Measurements from ENCODE around the gene EPHA3.

The EPHA3 gene

DNA sequence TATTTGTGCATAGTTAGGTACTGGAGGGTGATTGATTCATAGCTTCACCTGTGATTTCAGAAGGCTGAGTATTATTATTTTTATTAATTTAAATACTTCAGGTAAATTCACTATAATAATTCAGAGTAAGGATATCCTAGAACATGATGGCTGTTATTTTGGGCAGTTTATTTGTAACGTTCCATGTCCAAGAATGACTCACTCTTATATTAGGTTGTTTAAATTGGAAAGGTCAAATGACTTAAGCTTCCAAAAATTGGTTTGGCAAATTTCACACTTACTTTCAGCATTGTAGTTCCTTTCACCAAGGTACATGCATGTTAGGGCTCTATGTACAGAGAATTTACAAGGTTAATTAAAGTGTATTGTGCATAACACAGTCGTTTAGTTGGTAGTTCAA lies 120.2 kb downstream of the EPHA3 start:
- DNase-seq (ENCODE audit: low read depth) = no peak

DNA sequence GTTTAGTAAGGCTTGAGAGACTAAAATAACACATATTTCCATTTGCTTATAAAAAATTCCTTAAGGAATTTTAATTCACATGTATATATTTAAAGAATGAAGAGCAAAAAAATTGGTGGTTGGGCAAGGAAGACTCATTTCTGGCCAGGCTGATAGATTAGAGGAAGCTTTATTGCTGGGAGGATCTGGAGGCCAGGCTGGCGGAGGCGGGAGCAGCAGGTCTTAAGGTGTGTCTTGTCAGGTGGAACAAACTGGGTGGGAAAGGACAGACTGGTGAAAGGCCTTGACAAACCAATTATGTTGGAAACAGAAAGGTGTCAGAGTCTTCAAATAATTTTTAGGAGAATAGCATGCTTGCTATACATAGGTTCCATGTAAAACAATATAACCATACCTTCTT lies 124.7 kb downstream of the EPHA3 start:
- DNase-seq (ENCODE audit: low read depth) = no peak

DNA sequence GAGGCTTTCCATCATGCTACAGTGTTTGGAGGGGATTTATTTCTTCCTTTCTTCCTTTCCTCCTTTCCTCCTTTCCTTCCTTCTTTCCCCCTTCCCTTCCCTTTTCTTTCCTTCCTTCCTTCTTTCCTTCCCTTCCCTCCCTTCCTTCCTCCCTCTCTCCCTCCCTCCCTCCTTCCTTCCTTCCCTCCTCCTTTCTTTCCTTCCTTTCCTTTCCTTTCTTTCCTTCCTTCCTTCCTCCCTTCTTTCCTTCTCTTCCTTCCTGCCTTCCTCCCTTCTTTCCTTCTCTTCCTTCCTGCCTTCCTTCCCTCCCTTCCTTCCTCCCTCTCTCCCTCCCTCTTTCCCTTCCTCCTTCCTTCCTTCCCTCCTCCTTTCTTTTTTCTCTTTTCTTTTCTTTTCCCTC lies 127.2 kb downstream of the EPHA3 start:
- no peak for DNase-seq (ENCODE audit: low read depth)

DNA sequence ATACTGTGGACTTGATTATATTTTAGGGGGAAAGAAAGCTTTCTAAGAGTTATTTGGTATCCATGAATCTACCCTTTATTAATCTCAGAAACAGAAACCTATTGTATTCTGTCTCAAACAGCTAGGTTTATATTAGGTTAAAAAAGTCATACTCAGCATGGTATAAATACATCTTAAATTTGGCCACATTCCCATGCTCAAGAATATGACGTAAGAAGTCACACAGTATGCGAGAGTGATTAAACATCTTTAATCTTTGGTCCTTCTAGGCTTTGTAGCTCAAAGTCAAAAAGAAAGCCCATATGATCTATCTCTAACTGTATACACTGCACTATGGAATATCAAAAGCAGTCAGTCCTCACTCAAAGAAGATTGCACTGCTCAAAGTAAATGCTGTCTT lies 131.4 kb downstream of the EPHA3 start:
- DNase-seq (ENCODE audit: low read depth) = no peak

DNA sequence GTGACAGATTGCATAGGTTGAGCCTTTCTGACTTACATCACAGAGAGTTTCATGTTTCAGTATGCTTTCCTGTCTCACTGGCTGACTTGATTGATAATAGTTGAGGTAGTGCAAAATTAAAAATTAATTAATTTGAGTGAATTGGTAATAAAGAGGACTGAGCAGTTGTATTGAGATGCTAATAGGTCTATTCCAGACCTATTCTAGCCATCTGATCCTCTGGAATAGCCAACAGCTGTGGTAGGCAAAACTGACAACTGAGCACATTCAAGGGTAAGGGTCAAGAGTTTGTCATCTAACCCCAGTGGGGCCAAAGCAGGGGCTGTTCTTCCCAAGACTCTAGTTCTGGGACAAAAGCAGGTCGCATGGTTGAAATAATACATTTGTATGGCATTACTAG lies 132.4 kb downstream of the EPHA3 start:
- DNase-seq (ENCODE audit: low read depth) = no peak

DNA sequence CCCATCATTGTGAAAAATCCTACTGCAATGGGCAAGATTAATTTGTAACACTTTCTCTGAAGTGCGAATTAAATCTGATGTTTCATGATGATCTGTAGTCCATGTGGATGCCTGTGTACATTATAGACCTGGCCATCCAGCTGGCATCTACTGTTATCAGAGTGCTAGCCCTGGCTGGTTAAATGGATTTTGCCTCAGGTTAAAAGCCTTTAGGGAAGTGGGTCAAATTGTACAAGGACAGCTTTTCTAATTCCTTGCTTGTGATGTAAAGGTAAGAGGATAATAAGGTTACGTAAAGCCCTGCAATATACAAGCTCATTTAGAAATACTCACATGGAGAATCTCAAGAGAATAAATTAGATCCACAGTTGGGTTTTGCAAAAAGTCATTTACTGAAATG lies 138.2 kb downstream of the EPHA3 start:
- DNase-seq (ENCODE audit: low read depth) = no peak

DNA sequence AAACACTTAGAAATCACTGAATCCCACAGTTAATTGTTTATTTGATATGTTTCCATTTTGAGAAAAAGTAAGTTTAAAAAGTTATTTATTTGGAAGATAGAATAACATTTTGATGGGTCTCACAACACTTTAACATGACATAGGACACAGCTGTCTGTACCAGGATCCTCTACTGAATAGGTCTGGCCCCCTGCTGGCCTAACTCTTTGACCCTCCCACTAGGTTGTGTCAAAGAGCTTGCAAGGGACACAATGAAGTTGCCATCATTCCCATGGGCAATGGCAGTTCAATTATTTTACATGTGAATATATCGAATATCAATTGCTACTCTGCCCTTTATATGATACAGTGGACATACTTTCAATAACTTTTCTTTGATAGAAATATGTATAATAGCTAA lies 138.9 kb downstream of the EPHA3 start:
- DNase-seq (ENCODE audit: low read depth) = no peak

DNA sequence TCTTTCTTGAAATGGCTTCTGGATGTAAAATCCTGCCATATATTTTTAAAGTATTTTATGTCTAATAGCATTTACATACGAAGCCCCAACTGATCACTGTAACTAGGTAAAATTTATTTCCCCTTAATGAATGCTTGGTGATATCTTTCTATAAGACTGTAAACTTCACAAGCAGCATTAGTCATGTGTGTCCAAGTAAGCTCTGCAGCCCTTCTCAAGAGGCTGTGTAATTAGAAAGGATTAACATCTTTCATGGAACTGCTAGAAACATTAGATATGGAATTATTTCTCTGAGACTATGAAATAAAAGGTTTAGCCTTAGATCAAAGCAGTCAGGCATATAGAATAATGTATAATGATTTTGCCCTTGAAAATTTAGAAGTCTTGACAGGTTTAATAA lies 143.3 kb downstream of the EPHA3 start:
- no peak for DNase-seq (ENCODE audit: low read depth)

DNA sequence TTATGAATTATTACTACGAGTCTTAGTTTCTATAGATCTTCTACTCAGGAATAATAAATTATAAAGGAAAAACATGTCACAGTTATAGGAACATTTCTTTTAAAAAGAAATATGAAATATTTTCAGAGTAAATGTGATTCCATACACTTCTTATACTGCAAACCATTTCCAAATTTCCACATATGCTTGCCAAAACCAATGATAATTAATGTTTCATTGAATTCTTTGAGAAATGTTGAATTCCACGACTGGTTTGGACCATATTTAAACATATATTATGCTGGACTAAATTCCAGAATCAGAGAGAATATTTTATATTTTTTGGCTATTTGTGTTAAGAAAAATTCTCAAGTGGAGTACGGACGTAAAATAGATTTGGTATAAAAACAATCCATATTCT lies 144.6 kb downstream of the EPHA3 start:
- no peak for DNase-seq (ENCODE audit: low read depth)

DNA sequence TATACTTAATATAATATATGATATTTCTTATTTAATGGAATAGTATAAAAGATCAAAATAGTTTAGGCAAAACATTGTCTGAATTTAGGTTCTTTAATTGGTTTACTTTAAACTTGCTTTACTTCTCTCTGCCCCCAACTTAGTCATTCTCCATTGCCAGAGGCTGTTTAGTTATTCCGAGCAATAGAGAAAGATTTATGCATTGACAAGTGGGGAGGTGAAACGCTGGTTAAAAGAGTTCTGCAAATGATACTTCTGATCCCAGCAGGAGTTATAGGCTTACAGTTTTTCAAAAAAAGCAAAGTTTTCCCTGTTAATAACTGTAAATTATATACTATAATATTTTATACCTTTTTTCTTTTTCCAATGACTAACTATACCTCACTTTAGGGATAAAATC lies 145.4 kb downstream of the EPHA3 start:
- no peak for DNase-seq (ENCODE audit: low read depth)

DNA sequence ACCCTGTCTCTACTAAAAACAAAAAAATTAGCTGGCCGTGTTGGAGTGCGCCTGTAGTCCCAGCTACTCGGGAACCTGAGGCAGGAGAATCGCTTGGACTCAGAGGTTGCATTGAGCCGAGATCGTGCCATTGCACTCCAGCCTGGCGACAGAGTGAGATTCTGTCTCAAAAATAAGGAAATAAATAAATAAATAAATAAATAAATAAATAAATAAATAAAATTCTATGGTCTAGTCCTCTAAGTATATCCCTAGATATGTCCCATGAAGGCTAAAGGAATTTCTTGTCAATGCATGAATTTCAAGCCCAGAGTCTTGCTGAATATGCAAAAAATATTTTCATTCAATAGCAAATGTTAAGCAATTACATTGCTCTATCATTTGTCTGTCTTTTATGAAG lies 149.0 kb downstream of the EPHA3 start:
- no peak for DNase-seq (ENCODE audit: low read depth)

DNA sequence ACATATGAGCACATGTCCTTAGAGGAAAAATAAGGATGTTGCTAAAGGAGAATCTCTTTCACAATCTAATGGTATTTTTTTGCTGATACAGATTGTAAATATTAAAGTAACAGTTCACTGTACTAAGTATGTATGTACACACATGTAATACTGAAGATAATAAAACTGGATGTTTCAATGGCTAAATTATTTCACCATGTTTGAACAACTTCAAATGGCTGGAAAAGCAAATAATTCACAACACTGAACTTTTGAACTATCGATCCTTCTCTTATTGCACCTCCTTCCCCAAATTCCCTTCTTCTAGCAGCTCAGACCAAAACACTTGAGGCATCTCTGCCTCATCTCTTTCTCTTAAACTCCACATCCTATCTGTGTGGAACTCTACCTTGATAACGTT lies 149.5 kb downstream of the EPHA3 start:
- no peak for DNase-seq (ENCODE audit: low read depth)

DNA sequence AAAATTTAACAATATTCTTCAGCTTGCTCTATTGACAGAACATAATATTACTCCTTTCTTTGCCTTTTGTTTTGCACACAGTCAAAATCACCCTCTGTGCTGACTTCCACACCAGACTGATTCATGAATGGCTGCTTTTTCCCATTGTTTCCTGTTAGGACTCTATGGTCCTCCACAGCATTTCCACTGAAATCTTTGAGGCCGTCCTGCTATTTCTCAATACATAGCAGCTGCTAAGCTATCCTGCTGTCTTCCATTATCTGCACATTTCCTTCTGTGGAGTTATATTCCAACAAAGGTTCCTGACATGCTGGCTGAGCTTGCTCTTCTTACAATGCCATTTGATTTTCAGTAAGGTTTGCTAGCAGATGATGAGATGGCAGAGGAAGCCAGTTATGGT lies 153.3 kb downstream of the EPHA3 start:
- DNase-seq (ENCODE audit: low read depth) = no peak

DNA sequence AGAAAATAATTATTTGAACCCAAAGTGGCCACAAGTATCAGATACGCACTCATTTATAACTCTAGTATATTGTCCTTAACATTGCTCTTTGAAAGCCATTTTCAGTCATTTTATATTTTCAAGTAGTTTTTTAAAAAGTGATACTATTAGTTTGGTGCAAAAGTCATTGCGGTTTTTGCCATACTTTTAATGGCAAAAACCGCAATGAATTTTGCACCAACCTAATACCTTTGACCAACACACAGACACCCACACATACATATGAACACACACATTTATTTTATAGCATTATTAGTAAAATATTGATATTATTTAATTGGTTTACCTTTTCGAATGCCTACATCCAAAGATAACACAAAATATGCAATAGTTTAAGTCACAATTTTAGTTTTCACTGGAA lies 154.3 kb downstream of the EPHA3 start:
- no peak for DNase-seq (ENCODE audit: low read depth)

DNA sequence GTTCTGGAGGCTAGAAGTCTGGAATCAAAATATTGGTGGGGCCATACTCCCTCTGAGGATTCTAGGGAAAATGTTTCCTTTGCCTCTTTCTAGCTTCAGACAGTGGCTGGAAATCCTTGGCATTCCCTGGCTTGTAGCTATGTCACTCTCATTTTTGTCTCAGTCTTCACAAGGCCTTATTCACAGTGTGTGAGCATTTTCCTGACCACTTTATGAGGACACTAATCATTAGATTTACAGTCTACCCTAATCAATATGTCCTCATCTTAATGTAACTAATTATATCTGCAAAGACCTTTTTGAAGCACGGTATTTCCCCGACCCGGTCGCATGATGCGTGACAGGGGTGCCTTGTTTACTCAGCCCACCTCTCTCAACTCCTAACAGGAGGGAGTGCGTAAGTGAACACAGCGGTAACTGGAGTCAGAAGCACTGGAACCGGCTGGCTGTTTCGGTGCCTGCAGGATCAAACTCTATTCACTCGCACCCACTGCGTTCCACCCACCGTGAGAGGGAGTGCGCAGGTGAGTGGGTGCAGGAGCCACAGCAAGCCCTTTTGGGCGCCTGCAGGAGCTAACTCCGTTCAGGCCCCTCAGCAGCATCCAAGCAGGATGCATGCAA lies 155.0 kb downstream of the EPHA3 start:
- no peak for DNase-seq (ENCODE audit: low read depth)

DNA sequence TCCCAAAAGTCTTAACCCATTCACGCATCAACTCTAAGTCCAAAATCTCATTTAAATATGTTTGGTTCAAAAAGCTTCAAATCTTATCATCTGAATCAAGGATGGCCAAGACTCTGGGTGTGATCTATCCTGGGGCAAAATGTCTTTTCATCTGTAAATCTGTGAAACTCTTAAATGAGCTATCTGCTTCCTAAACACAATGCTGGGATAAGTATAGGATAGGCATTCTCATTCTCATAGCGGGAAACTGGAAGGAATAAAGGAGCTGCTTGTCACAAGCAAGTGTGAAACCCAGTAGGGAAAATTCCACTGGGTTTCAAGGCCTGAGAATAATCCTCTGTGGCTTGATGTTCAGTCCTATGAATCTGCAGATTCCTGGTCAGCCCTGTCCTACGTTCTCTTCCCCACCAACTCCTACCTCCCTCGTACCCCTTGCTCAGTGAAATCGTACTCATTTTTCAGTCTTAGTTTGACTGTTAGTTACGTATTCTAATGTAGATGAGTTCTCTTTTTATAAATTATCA lies 156.7 kb downstream of the EPHA3 start:
- no peak for DNase-seq (ENCODE audit: low read depth)

DNA sequence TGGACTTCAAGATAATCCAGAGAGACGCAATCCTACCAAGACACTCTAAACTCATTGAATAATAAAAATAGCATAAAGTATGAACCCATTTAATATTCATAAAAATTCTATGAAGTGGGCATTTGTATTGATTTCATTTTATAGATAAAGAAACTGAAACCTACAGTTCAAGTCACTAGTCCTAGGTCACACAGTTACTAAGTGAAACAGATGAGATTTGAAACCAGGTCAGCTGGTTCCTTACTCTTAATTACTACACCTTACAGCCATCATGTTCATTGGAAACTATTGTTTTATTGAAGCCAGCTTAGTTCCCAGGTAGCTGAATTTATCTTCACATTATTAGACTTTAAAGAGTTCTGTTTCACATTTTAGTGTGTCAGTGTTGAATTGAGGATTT lies 158.7 kb downstream of the EPHA3 start:
- DNase-seq (ENCODE audit: low read depth) = no peak

DNA sequence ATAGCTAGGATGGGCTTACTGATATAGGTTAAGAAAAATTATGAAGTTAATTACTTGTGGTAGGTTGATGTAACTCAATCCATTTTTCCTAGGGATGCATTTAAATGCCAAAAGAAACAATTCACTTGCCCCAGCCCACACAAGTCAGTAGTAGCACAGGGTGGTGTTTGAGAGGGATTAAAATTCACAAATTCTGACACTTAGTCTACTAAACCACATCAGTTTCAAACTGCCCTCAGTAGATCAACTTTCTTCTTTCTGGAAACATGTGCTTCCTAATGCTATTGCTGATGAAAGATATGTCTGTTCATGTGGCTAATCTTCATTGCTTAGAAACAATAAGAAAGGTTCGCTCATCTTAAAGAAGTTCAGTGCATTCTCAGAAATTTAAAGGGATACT lies 160.6 kb downstream of the EPHA3 start:
- no peak for DNase-seq (ENCODE audit: low read depth)

DNA sequence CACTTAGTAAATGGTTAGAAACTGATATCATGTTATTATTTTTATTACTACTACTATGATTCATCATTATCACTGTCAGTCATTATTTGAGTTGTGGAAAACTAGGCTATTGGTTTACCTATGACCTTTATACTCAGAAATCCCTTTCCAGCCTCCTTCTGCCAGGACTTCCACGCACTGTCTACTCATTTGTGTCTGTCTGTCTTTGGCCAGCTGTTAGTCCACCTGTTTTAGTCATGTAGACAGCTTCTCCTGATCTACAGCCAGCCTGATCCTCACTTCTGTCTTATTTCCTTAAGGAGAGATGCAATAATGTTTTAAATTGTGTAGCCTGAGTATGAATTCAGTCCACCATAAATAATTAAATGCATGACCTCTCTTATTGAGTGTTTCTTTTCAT lies 162.8 kb downstream of the EPHA3 start:
- no peak for DNase-seq (ENCODE audit: low read depth)

DNA sequence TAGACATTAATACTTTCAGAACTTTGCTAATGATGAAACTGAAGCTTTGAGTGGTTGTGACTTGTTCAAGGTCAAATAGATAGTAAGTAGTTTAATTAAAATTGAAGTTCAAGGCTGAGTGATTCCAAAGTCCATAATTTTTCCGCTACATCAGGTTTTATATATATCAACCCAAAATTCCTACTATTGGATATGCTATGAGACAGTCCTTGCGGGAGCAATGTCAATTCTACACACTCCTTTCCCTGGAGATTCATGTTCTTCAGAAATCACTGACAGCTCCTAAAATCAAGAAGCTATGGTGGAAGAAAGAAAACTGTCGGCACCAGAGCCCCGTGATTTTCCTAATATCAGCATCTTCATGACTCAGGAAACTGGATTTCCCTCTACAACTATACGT lies 167.6 kb downstream of the EPHA3 start:
- DNase-seq (ENCODE audit: low read depth) = no peak

DNA sequence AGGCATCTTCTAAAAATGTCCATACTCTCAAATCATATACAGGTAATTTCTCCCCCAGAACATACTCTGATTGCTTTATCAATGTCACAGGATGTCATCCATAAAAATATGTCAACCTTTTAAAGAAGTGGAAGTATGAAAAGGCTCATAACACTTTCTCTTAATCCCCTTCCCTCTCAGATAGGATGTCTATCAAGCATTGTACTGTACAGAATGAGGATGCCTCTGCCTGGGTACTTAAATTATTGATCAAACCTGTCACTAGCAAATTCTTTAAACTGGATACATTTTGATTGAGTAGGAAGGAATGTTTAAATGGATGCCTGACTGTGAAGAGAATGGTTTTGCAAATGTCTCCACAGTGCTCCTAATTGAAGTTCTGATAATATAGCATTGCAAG lies 168.7 kb downstream of the EPHA3 start:
- no peak for DNase-seq (ENCODE audit: low read depth)

DNA sequence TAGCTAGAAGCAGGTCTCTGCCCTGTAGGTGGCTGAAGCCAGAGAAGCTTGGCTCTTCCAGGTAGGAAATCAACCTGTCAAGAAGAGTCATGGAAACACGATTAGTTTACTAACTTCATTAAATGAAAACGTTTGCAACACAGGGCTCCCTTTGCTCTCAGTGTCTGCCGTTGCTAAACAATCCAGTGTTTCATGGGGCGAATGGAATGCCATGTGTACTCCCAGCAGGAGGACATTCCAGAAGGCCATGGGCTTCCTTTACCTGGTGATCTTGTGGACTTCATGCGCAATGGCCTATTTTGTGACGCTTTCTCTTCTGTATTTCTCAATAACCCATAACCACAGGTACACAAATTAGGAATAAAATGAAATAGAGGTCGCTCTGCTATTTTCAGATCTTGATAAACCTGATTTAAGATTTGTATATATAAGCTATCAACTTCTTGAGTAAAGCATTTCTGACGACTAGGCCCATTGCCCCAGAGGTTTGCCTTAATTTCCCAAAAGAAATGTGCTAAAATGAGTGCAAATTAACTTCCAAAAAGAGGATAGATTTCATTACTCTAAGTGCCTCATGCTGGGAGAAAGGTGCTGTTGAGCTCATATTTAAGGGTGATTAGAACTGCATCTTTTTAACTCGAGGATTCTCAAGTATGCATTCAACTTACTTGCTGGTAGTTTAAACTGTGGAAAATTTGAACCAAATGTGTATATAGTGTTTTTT lies 171.0 kb downstream of the EPHA3 start:
- DNase-seq (ENCODE audit: low read depth) = no peak

DNA sequence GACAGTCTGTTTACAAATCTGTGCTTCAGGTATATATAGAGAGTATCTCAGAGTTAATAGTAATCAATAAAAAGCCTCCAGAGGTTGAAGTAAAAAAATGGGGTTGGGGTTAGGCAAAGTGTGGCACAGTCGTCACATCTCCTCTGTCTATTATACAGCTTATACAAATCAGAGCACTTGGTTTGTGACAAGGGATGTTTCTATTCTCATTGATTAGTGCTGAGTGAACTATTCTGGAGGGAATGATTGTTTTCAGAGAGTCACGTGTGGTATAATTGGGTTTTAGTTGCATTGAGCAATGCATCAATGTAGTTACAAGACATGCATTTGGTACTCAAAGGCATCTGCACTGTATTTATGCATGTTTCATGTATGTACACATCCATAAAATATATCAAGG lies 172.9 kb downstream of the EPHA3 start:
- DNase-seq (ENCODE audit: low read depth) = no peak

DNA sequence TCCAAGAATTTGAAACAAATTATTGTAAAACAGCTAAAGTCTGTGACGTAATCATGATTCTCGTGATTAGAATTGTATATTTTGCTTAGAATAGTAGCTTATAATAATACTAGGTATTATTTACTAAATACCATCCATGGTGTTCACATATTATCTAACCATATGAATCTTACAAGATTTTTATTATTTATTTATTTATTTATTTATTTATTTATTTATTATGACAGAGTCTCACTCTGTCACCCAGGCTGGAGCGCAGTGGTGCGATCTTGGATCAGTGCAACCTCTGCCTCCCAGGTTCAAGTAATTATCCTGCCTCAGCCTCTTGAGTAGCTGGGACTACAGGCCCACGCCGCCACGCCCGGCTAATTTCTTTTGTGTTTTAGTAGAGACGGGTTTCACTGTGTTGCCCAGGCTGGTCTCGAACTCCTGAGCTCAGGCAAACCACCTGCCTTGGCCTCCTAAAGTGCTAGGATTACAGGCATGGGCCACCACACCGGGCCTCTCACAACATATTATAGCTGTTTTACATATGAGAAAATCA lies 173.5 kb downstream of the EPHA3 start:
- no peak for DNase-seq (ENCODE audit: low read depth)
